ENCODE measurements around the gene RANBP9.

DNA sequence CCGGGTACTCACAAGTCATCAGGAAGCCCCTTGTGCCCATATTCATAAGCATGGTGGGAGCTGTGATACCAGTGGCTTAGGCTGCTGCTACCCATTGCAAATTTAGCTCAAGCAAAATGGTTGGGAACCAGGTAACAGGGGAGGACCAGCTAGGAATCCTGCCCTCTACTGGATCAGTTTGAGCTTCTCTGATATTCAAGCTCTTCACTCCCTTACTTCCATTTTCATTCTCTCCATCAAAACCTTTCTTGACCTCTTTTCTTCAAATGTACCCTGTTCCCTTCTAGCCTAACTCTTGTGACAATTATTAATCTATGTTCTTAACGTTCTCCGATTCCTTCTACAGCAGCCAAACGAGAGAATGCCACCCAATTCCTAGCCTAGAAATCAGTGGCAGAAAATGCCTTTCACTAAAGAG, 86.8 kb downstream of the RANBP9 start:
- TF ChIP-seq, protein P1, sequence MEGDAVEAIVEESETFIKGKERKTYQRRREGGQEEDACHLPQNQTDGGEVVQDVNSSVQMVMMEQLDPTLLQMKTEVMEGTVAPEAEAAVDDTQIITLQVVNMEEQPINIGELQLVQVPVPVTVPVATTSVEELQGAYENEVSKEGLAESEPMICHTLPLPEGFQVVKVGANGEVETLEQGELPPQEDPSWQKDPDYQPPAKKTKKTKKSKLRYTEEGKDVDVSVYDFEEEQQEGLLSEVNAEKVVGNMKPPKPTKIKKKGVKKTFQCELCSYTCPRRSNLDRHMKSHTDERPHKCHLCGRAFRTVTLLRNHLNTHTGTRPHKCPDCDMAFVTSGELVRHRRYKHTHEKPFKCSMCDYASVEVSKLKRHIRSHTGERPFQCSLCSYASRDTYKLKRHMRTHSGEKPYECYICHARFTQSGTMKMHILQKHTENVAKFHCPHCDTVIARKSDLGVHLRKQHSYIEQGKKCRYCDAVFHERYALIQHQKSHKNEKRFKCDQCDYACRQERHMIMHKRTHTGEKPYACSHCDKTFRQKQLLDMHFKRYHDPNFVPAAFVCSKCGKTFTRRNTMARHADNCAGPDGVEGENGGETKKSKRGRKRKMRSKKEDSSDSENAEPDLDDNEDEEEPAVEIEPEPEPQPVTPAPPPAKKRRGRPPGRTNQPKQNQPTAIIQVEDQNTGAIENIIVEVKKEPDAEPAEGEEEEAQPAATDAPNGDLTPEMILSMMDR (conservative IDR thresholded peaks at IDR 0.05), result peak; percentile 78
- TF ChIP-seq ZFX (IDR thresholded peaks at IDR 0.05), result no peak

Data from C4-2B (cell line).